HCT116 (cell line): Measurements from ENCODE around the gene TTL. TPM values are rescaled to one million over a fixed set of nuclear protein-coding genes. Genes with fewer than 3 reads are reported as not detected.

Source experiments
- ATAC-seq: fragments of 200-7000 bp; cut with Tn5 transposase; 2 replicates; pipeline ENCODE4 v1.9.1; 2020; ENCODE audit warnings: mild to moderate bottlenecking, moderate library complexity
- BruUV-seq: library from RNA; stranded (reverse); fragments of 400-500 nt; replicated peaks from 2 replicates; lab custom pipeline; 2021; lab: Mats Ljungman, UMichigan
- CTCF ChIA-PET: fragments of 300-600 bp; sonication (Branson Sonifier 250); formaldehyde crosslinking; loops from one replicate; lab custom pipeline; 2021; ENCODE audit warnings: antibody characterized with exemption; lab: Charles Lee
- POLR2A ChIA-PET: fragments of 300-600, 350-600 bp; sonication (Branson Sonifier 250); formaldehyde crosslinking; loops from one replicate; lab custom pipeline; 2021; ENCODE audit warnings: antibody characterized with exemption; lab: Charles Lee
- RAD21 ChIA-PET, 2 experiments: fragments of 300-600 bp; sonication (Branson Sonifier 250); formaldehyde crosslinking; loops; one replicate each; lab custom pipeline; 2023; ENCODE audit warnings: low total read pairs in 2 of 2; ENCODE audit not compliant: uncharacterized antibody in 2 of 2, unreplicated experiment in 2 of 2, low non-redundant PET in 1 of 2; lab: Charles Lee
- DNase-seq: peaks from one replicate; pipeline ENCODE4 v3.0.0-alpha.2; 2010; ENCODE audit warnings: low read depth, low spot score
- H2AFZ ChIP-seq: fragments of 200-600 bp; shearing (Covaris generic), sonication (generic); 2 replicates; pipeline ENCODE4 v1.6.1; 2017; ENCODE audit warnings: low read depth, mixed run types, mixed read lengths, antibody characterized with exemption, low read length; ENCODE audit not compliant: poor library complexity, severe bottlenecking
- H3K27ac ChIP-seq: 2 replicates; pipeline ENCODE4 v1.5.1; 2012; ENCODE audit warnings: low read depth, low read length
- H3K27me3 ChIP-seq: fragments of 200-600 bp; sonication (generic); 2 replicates; pipeline ENCODE4 v1.6.1; 2016; ENCODE audit warnings: mixed run types, low read length, mixed read lengths; ENCODE audit not compliant: insufficient read depth
- H3K36me3 ChIP-seq, 2 experiments: fragments of 200-500 bp in 1 of 2; fragments of 200-600 bp in 1 of 2; sonication (Bioruptor generic) in 1 of 2; sonication (generic) in 1 of 2; 2 replicates each; pipeline versions ENCODE4 v1.5.1 to v1.6.1; 2014 to 2016; ENCODE audit warnings: low read length in 2 of 2, inconsistent platforms in 1 of 2, mixed read lengths in 1 of 2, mixed run types in 1 of 2; ENCODE audit not compliant: insufficient read depth in 2 of 2, control insufficient read depth in 1 of 2
- H3K4me1 ChIP-seq, 2 experiments: fragments of 200-600 bp in 1 of 2; sonication (generic) in 1 of 2; 2 replicates each; pipeline versions ENCODE4 v1.5.1 to v1.6.1; 2012 to 2017; ENCODE audit warnings: low read length in 2 of 2, inconsistent platforms in 1 of 2, mild to moderate bottlenecking in 1 of 2, mixed read lengths in 1 of 2, mixed run types in 1 of 2, moderate library complexity in 1 of 2; ENCODE audit not compliant: insufficient read depth in 2 of 2, control insufficient read depth in 1 of 2
- H3K4me2 ChIP-seq: fragments of 200-600 bp; sonication (generic); 2 replicates; pipeline ENCODE4 v1.6.1; 2017; ENCODE audit warnings: mixed run types, low read length, mixed read lengths
- H3K4me3 ChIP-seq, 2 experiments: fragments of 200-600 bp in 1 of 2; sonication (generic) in 1 of 2; replicated peaks in 1 of 2; 2 replicates each; pipeline ENCODE4 v1.5.1; 2011 to 2016; ENCODE audit warnings: low read length in 2 of 2, control low read depth in 1 of 2, low read depth in 1 of 2, mild to moderate bottlenecking in 1 of 2, mixed read lengths in 1 of 2, mixed run types in 1 of 2
- H3K79me2 ChIP-seq: fragments of 200-600 bp; sonication (generic); 2 replicates; pipeline ENCODE4 v1.6.1; 2017; ENCODE audit warnings: mild to moderate bottlenecking, mixed run types, low read length, moderate library complexity, mixed read lengths; ENCODE audit not compliant: insufficient read depth
- H3K9ac ChIP-seq: fragments of 200-600 bp; sonication (generic); 2 replicates; pipeline ENCODE4 v1.6.1; 2016; ENCODE audit warnings: low read length, mixed read lengths
- H3K9me2 ChIP-seq: fragments of 200-600 bp; sonication (generic), shearing (Covaris generic); 2 replicates; pipeline ENCODE4 v1.6.1; 2017; ENCODE audit warnings: mixed run types, mild to moderate bottlenecking, moderate library complexity; ENCODE audit not compliant: insufficient read depth
- H3K9me3 ChIP-seq, 2 experiments: fragments of 200-500 bp in 1 of 2; fragments of 200-600 bp in 1 of 2; sonication (Bioruptor generic) in 1 of 2; sonication (generic) in 1 of 2; 2 replicates each; pipeline ENCODE4 v1.6.1; 2014 to 2017; ENCODE audit warnings: low read length in 2 of 2, mixed read lengths in 2 of 2, inconsistent platforms in 1 of 2, low read depth in 1 of 2, mild to moderate bottlenecking in 1 of 2, mixed run types in 1 of 2, moderate library complexity in 1 of 2; ENCODE audit not compliant: control insufficient read depth in 1 of 2, insufficient read depth in 1 of 2
- H4K20me1 ChIP-seq: fragments of 200-600 bp; sonication (generic), shearing (Covaris generic); 2 replicates; pipeline ENCODE4 v1.6.1; 2017; ENCODE audit warnings: mixed run types, mild to moderate bottlenecking, moderate library complexity; ENCODE audit not compliant: insufficient read depth
- CBX3 ChIP-seq: IDR thresholded peaks from 2 replicates; pipeline ENCODE4 v1.6.1; 2012; ENCODE audit warnings: low read depth
- EGR1 ChIP-seq: IDR thresholded peaks from 2 replicates; pipeline ENCODE4 v1.6.1; 2012; ENCODE audit warnings: low read depth
- ELF1 ChIP-seq: IDR thresholded peaks from 2 replicates; pipeline ENCODE4 v1.6.1; 2012; ENCODE audit warnings: low read depth, borderline replicate concordance
- POLR2A ChIP-seq: IDR thresholded peaks from 2 replicates; pipeline ENCODE4 v1.7.0; 2011; ENCODE audit warnings: borderline replicate concordance; ENCODE audit not compliant: insufficient read depth, insufficient read length; ENCODE audit errors: extremely low read depth
- RAD21 ChIP-seq: IDR thresholded peaks from 2 replicates; pipeline ENCODE4 v1.6.1; 2012; ENCODE audit warnings: low read depth, mild to moderate bottlenecking
- SP1 ChIP-seq: IDR thresholded peaks from 2 replicates; pipeline ENCODE4 v1.6.1; 2012; ENCODE audit warnings: low read depth
- TCF7L2 ChIP-seq: IDR thresholded peaks from 2 replicates; pipeline ENCODE4 v1.7.0; 2011; ENCODE audit warnings: borderline replicate concordance, inconsistent platforms; ENCODE audit not compliant: insufficient read depth, insufficient read length; ENCODE audit errors: extremely low read depth
- intact Hi-C: fragments of 100-400 bp; cut with micrococcal nuclease; formaldehyde crosslinking; loops from 2 replicates; pipeline ENCODE4 v1.10.0; 2022
- total RNA-seq: library from RNA; stranded (reverse); gene quantifications from one replicate; pipeline ENCODE4 v1.2.1, GENCODE V29; 2021; ENCODE audit not compliant: unreplicated experiment
- TF ChIP-seq, protein P1 (sequence below): IDR thresholded peaks from 2 replicates; pipeline ENCODE4 v1.6.1; 2012
- TF ChIP-seq, protein P2 (sequence below), 3 experiments: fragments of 200-600 bp in 1 of 3; sonication (generic) in 1 of 3; IDR thresholded peaks in 2 of 3; conservative IDR thresholded peaks in 1 of 3; 2 replicates each; pipeline ENCODE4 v1.5.1; 2012 to 2017; ENCODE audit warnings: low read depth in 2 of 3, low read length in 2 of 3, antibody characterized with exemption in 1 of 3, borderline replicate concordance in 1 of 3, control low read depth in 1 of 3, mild to moderate bottlenecking in 1 of 3, mixed read lengths in 1 of 3, mixed run types in 1 of 3, moderate library complexity in 1 of 3; ENCODE audit not compliant: insufficient read depth in 1 of 3
- TF ChIP-seq, protein P3 (sequence below): IDR thresholded peaks from 2 replicates; pipeline ENCODE4 v1.6.1; 2011; ENCODE audit warnings: mild to moderate bottlenecking, low read length, moderate library complexity; ENCODE audit not compliant: insufficient replicate concordance; ENCODE audit errors: extremely low read depth
- TF ChIP-seq, protein P4 (sequence below): IDR thresholded peaks from 2 replicates; pipeline ENCODE4 v1.6.1; 2012

The TTL gene
- total RNA-seq, 1 experiment from 2014 or later, result 58.7 TPM

DNA sequence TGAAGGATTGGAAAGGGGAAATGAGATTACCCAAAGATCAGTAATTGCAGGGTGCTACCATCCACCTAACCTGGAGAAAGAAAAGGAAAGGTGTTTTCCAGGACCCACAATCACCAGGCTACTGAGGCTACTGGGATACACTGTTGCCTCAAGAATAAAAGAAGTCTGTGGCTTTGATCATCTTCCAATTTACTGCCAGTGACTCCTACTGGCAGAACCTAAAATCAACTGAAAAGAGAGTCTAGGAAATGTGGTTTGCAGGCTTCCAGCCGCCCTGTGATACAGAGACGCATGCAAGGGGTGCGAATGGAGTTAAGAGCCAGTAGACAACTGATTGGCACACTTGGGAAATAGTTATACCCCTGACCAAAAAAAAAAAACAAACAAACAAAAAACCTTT is 16.6 kb upstream of the TTL start:
- Histone ChIP-seq H3K79me2 (no peaks in the 10 kb centered on the region), H3K27me3 (no peaks in the 10 kb centered on the region), H3K4me1 (no peaks in the 10 kb centered on the region), H4K20me1 (no peaks in the 10 kb centered on the region), H3K9me2 (no peaks in the 10 kb centered on the region), H3K9ac (no peak overlapping the region), H3K36me3 (no peaks in the 10 kb centered on the region), H3K4me2 (no peak overlapping the region), H3K9me3 (no peaks in the 10 kb centered on the region), H2AFZ (no peak overlapping the region), H3K27ac (no peak overlapping the region), H3K4me3 (no peak overlapping the region)
- POLR2A ChIA-PET, result no interaction called here
- TF ChIP-seq, protein P1, sequence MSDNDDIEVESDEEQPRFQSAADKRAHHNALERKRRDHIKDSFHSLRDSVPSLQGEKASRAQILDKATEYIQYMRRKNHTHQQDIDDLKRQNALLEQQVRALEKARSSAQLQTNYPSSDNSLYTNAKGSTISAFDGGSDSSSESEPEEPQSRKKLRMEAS, result no peak
- TF ChIP-seq CBX3, result 0 out of 2 replicates have a peak, but pooled peaks have one; percentile 36
- TF ChIP-seq TCF7L2, result peak; percentile 73
- TF ChIP-seq, protein P2, sequence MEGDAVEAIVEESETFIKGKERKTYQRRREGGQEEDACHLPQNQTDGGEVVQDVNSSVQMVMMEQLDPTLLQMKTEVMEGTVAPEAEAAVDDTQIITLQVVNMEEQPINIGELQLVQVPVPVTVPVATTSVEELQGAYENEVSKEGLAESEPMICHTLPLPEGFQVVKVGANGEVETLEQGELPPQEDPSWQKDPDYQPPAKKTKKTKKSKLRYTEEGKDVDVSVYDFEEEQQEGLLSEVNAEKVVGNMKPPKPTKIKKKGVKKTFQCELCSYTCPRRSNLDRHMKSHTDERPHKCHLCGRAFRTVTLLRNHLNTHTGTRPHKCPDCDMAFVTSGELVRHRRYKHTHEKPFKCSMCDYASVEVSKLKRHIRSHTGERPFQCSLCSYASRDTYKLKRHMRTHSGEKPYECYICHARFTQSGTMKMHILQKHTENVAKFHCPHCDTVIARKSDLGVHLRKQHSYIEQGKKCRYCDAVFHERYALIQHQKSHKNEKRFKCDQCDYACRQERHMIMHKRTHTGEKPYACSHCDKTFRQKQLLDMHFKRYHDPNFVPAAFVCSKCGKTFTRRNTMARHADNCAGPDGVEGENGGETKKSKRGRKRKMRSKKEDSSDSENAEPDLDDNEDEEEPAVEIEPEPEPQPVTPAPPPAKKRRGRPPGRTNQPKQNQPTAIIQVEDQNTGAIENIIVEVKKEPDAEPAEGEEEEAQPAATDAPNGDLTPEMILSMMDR (IDR thresholded peaks at IDR 0.05 in 2 of 3, conservative IDR thresholded peaks at IDR 0.05 in 1 of 3; ENCODE audit: borderline replicate concordance in 1 of 3, insufficient read depth in 1 of 3, low read depth in 2 of 3, low read length in 2 of 3), result peak; percentile 10 to 49 (median 31); a peak in 3 of 6 replicates
- TF ChIP-seq RAD21, result peak; percentile 18; the same call in 1 of the 2 replicates
- no peak for TF ChIP-seq POLR2A
- ATAC-seq, result peak; percentile 67
- RAD21 ChIA-PET, result no interaction called here
- intact Hi-C loops, result no loop called here
- no TSS peak for BruUV-seq
- DNase-seq, result no peak
- CTCF ChIA-PET, result no interaction called here

DNA sequence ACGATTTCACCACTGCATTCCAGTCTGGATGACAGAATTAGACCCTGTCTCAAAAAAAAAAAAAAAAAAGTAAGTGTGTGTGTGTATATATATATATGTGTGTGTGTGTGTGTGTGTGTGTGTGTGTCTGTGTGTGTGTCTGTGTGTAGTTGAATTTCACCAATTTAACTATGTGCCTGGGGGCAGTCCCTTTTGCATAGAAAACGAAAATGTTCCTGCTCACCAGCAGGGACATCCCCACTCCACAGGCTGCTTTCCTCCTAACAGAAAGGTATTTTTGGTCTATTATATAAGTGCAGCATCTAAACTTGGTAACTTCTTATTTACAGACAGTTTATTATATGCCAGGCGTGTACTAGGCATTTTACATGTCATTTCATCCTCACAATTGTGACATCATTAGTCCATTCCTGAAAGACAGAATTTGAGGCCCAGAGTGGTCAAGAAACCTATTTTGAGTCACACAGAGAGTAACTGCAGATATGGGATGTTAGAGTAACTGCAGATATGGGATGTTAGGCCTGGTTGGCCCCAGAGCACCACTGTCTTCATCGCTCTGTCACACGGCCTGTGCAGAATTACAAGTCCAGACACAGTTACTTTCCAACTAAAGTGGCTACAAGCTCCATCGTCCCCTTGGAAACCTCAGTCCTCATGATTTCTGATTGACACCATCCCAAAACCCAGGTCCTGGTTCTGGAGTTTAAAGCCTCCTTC is 9.3 kb upstream of the TTL start:
- RAD21 ChIA-PET, result no interaction called here
- POLR2A ChIA-PET, result no interaction called here
- no TSS peak for BruUV-seq
- TF ChIP-seq, protein P1, result no peak
- TF ChIP-seq RAD21, result no peak
- TF ChIP-seq TCF7L2, result no peak
- TF ChIP-seq, protein P3, sequence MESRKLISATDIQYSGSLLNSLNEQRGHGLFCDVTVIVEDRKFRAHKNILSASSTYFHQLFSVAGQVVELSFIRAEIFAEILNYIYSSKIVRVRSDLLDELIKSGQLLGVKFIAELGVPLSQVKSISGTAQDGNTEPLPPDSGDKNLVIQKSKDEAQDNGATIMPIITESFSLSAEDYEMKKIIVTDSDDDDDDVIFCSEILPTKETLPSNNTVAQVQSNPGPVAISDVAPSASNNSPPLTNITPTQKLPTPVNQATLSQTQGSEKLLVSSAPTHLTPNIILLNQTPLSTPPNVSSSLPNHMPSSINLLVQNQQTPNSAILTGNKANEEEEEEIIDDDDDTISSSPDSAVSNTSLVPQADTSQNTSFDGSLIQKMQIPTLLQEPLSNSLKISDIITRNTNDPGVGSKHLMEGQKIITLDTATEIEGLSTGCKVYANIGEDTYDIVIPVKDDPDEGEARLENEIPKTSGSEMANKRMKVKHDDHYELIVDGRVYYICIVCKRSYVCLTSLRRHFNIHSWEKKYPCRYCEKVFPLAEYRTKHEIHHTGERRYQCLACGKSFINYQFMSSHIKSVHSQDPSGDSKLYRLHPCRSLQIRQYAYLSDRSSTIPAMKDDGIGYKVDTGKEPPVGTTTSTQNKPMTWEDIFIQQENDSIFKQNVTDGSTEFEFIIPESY, result no peak
- no peak for TF ChIP-seq CBX3
- no peak for TF ChIP-seq SP1
- no peak for TF ChIP-seq ELF1
- no peak for TF ChIP-seq EGR1
- TF ChIP-seq, protein P4, sequence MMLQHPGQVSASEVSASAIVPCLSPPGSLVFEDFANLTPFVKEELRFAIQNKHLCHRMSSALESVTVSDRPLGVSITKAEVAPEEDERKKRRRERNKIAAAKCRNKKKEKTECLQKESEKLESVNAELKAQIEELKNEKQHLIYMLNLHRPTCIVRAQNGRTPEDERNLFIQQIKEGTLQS, result no peak

More for the DNA sequence above, 9.3 kb upstream of the TTL start:
- Histone ChIP-seq H4K20me1 (no peaks in the 10 kb centered on the region), H3K9me2 (no peaks in the 10 kb centered on the region), H3K27ac (no peak overlapping the region), H3K36me3 (no peaks in the 10 kb centered on the region), H2AFZ (no peak overlapping the region), H3K4me2 (no peak overlapping the region), H3K27me3 (no peaks in the 10 kb centered on the region), H3K79me2 (no peaks in the 10 kb centered on the region), H3K4me3 (no peak overlapping the region), H3K9me3 (no peaks in the 10 kb centered on the region), H3K4me1 (no peaks in the 10 kb centered on the region), H3K9ac (no peak overlapping the region)
- ATAC-seq (no peak), DNase-seq (no peak)
- CTCF ChIA-PET, result no interaction called here
- intact Hi-C loops, result no loop called here
